RWPE1 (cell line): ENCODE measurements around the gene E2F3.

Experiments used
- CTCF ChIA-PET: fragments of 350-600 bp; sonication (Branson Sonifier 250); formaldehyde crosslinking; extraction: SDS; loops from one replicate; lab custom pipeline; 2021; lab: Yijun Ruan, JAX
- POLR2A ChIA-PET: fragments of 400-600 bp; formaldehyde crosslinking; extraction: SDS; loops from one replicate; lab custom pipeline; 2020; ENCODE audit warnings: antibody characterized with exemption; ENCODE audit not compliant: low non-redundant PET; lab: Yijun Ruan, JAX
- DNase-seq: peaks from one replicate; pipeline ENCODE4 v3.0.0; 2012; ENCODE audit warnings: low spot score
- H3K27ac ChIP-seq: fragments of 450-650 bp; 2 replicates; pipeline ENCODE4 v1.5.1; 2017
- TF ChIP-seq, protein P1 (sequence below): fragments of 450-650 bp; conservative IDR thresholded peaks from 2 replicates; pipeline ENCODE4 v1.5.1; 2017; ENCODE audit warnings: low read depth, mild to moderate bottlenecking

Gene E2F3

GRCh38 chr6:20441236-20441635 lies 39.6 kb downstream of the E2F3 start:
- no peak overlapping the region for H3K27ac ChIP-seq
- POLR2A ChIA-PET = no interaction called here
- CTCF ChIA-PET = no interaction called here
- TF ChIP-seq, protein P1, sequence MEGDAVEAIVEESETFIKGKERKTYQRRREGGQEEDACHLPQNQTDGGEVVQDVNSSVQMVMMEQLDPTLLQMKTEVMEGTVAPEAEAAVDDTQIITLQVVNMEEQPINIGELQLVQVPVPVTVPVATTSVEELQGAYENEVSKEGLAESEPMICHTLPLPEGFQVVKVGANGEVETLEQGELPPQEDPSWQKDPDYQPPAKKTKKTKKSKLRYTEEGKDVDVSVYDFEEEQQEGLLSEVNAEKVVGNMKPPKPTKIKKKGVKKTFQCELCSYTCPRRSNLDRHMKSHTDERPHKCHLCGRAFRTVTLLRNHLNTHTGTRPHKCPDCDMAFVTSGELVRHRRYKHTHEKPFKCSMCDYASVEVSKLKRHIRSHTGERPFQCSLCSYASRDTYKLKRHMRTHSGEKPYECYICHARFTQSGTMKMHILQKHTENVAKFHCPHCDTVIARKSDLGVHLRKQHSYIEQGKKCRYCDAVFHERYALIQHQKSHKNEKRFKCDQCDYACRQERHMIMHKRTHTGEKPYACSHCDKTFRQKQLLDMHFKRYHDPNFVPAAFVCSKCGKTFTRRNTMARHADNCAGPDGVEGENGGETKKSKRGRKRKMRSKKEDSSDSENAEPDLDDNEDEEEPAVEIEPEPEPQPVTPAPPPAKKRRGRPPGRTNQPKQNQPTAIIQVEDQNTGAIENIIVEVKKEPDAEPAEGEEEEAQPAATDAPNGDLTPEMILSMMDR = no peak
- no peak for DNase-seq

DNA sequence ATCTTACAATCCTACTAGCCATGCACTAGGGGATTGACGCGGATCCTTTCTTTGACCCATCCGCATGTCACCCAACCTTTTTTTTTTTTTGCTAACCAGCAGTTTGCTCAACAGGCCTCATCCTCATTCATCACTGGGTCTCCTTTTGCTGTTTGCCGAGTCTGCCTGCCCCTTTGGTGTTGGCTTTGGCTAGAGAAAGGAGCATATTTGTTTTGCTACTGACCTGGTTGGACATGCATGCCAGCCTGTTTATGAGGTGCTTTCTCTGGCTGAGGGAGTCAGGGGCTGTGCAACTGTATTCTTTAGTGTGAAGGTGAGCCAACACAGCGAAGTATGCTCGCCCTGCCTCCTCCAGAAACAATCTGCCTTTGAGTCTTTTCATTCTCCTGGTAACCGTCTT lies 40.2 kb downstream of the E2F3 start:
- POLR2A ChIA-PET = interaction anchor here (0.6 kb wide), 1 partner anchor 96 kb away, joined by 10 read pairs; no protein-coding TSS in a partner anchor
- no peak for DNase-seq
- TF ChIP-seq, protein P1 = no peak
- no peak overlapping the region for H3K27ac ChIP-seq
- CTCF ChIA-PET = no interaction called here

DNA sequence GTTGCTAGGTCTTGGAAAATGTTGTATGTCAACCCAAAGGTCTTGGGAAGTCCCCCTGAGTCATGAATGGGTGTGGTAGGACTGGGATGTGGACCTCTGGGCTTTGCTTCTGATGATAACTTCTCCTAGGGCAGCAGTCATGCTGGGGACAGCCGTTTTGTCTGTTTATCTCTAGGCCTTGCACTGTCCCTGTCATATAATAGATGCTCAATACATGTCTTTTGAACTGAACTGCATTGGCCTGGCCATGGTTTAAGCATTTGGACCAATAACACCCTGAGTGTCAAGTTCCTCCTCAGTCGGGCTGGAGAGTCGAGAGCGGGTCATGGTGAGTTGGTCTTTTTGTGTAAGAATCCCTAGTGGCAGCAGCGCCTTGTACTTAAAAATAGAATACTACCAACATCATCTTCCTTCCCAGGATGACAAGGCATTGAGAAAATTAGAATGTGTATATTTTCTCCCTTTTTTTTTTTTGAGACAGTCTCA lies 43.1 kb downstream of the E2F3 start:
- ChIA-PET POLR2A (no interaction called here), CTCF (interaction anchor here (0.6 kb wide), 1 partner anchor 76 kb away, joined by 4 read pairs; no protein-coding TSS in a partner anchor)
- DNase-seq = no peak
- H3K27ac ChIP-seq = no peak overlapping the region
- TF ChIP-seq, protein P1 = no peak

GRCh38 chr6:20447157-20447556 lies 45.5 kb downstream of the E2F3 start:
- TF ChIP-seq, protein P1 = no peak
- no peak for DNase-seq
- H3K27ac ChIP-seq = no peak overlapping the region
- ChIA-PET CTCF (no interaction called here), POLR2A (no interaction called here)

DNA sequence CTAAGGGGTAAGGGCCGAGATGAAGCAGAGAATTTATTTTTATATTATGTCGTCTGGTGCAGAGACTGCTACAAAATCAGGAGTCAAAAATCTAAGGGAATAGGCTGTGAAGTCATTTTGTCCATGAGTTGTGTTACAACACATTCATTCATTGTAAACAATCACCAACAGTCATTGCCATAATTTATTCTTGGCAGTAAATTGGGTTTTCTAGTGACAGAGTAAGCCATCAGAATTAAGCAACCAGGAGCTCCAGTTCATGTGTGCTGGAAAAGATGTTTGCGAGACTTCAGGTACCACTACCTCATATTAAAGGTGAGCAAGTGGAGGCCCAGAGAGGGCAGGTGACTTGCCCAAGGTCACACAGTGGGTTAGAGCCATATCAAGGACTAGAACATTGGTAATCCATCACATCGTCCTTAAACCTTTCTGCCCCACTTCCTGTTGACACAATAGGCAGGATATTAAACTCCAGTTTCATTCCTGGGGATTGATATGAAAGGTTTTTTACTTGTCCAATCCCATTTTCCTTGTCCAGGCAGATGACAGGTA lies 46.0 kb downstream of the E2F3 start:
- no peak overlapping the region for H3K27ac ChIP-seq
- ChIA-PET CTCF (no interaction called here), POLR2A (no interaction called here)
- TF ChIP-seq, protein P1 = no peak
- no peak for DNase-seq

- POLR2A ChIA-PET = no interaction called here
- no peak for DNase-seq
- CTCF ChIA-PET = no interaction called here
- TF ChIP-seq, protein P1 = no peak
- no peak overlapping the region for H3K27ac ChIP-seq
Measured at GRCh38 chr6:20448828-20449227, 47.1 kb downstream of the E2F3 start.
